Gastroesophageal sphincter (tissue), 4 donors: ENCODE measurements around the gene SRP72. TPM values are rescaled to one million over a fixed set of nuclear protein-coding genes. Genes with fewer than 3 reads are reported as not detected.
"Not testable (repeated sequence)": the region's sequence is repeated elsewhere in the genome, so short reads cannot be mapped to it uniquely, and the experiment has no call there.

ENCODE experiments used
- ATAC-seq: fragments of 150-250 bp; one replicate; pipeline ENCODE4 v1.9.1; 2016; ENCODE audit warnings: mild to moderate bottlenecking, moderate library complexity
- H3K27ac ChIP-seq, 4 donors: fragments of 200-600 bp; sonication (generic) in 3 of 4; 1 replicate in 3 of 4; 2 replicates in 1 of 4; pipeline ENCODE4 v1.5.1; 2016 to 2019
- H3K27me3 ChIP-seq: fragments of 200-600 bp; sonication (generic); one replicate; pipeline ENCODE4 v1.5.1; 2019
- H3K36me3 ChIP-seq, 2 donors: fragments of 200-600 bp; sonication (generic); one replicate each; pipeline ENCODE4 v1.5.1; 2019; ENCODE audit warnings: control low read depth in 1 of 2
- H3K4me1 ChIP-seq, 3 donors: fragments of 200-600 bp; sonication (generic); 1 replicate in 2 of 3; 2 replicates in 1 of 3; pipeline ENCODE4 v1.5.1; 2016 to 2019; ENCODE audit warnings: control low read depth in 2 of 3
- H3K4me3 ChIP-seq, 2 donors: fragments of 200-600 bp; sonication (generic); one replicate each; pipeline ENCODE4 v1.5.1; 2019; ENCODE audit warnings: mild to moderate bottlenecking in 1 of 2, moderate library complexity in 1 of 2
- H3K9me3 ChIP-seq, 3 donors: fragments of 200-600 bp; sonication (generic); one replicate each; pipeline ENCODE4 v1.5.1; 2017 to 2019; ENCODE audit warnings: control low read depth in 2 of 3
- EP300 ChIP-seq: sonication (generic); formaldehyde crosslinking; IDR thresholded peaks from one replicate; pipeline ENCODE4 v1.6.1; 2017; ENCODE audit warnings: antibody characterized with exemption, mild to moderate bottlenecking
- POLR2A ChIP-seq, 2 donors: fragments of 450-650 bp; IDR thresholded peaks; one replicate each; pipeline ENCODE4 v1.6.1; 2017; ENCODE audit warnings: antibody characterized with exemption in 2 of 2, mild to moderate bottlenecking in 2 of 2, moderate library complexity in 1 of 2
- POLR2AphosphoS5 ChIP-seq: sonication (generic); formaldehyde crosslinking; IDR thresholded peaks from one replicate; pipeline ENCODE4 v1.6.1; 2017; ENCODE audit warnings: antibody characterized with exemption
- WGBS, 2 donors: methylation state at CpG; one replicate each; pipeline ENCODE4 v1.1.5; 2018; ENCODE audit warnings: low coverage in 1 of 2; 5-methylcytosine and 5-hydroxymethylcytosine counted together
- total RNA-seq, 4 donors: library from RNA; depleted of rRNA; stranded (reverse); fragments of >200 nt; gene quantifications; one replicate each; pipeline ENCODE4 v1.1.0, GENCODE V29; 2016
- TF ChIP-seq, protein P1 (sequence below), 4 experiments: fragments of 200-600 bp in 2 of 4; fragments of 450-650 bp in 2 of 4; sonication (generic) in 1 of 4; IDR thresholded peaks; one replicate each; pipeline ENCODE4 v1.5.1; 2017 to 2019; ENCODE audit warnings: antibody characterized with exemption in 4 of 4, mild to moderate bottlenecking in 2 of 4, moderate library complexity in 2 of 4

The SRP72 gene
- total RNA-seq, 4 donors from 2014 or later, result 43.6 to 55.6 (median 48.1) TPM

DNA sequence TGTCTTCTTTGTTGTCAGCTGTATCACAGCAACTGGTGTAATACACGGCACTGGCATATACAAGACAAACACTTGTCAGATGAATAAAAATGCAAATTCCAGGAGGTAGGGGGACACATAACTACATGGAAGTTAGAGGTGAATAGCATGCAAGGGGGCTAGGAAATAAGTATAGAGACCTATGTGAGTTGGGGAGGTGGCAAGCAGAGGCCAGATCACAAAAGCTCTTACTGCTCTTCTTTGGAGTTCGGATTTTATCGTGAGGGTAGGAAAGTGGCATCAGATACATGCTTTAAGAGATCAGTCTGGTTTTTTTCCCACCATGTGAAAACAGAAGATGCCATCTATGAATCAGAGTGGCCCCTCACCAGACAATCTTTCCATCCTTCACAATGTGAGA, 2.8 kb upstream of the SRP72 start:
- H3K4me1 ChIP-seq, result peaks cover 0 to 40% (median 11%) of the 10 kb centered on the region in 3 donors
- ATAC-seq, result no peak
- peaks cover 0 to 38% of the 10 kb centered on the region in 2 donors for H3K36me3 ChIP-seq
- TF ChIP-seq, protein P1, sequence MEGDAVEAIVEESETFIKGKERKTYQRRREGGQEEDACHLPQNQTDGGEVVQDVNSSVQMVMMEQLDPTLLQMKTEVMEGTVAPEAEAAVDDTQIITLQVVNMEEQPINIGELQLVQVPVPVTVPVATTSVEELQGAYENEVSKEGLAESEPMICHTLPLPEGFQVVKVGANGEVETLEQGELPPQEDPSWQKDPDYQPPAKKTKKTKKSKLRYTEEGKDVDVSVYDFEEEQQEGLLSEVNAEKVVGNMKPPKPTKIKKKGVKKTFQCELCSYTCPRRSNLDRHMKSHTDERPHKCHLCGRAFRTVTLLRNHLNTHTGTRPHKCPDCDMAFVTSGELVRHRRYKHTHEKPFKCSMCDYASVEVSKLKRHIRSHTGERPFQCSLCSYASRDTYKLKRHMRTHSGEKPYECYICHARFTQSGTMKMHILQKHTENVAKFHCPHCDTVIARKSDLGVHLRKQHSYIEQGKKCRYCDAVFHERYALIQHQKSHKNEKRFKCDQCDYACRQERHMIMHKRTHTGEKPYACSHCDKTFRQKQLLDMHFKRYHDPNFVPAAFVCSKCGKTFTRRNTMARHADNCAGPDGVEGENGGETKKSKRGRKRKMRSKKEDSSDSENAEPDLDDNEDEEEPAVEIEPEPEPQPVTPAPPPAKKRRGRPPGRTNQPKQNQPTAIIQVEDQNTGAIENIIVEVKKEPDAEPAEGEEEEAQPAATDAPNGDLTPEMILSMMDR (IDR thresholded peaks at IDR 0.05), result no peak
- no peak overlapping the region for H3K4me3 ChIP-seq
- H3K27ac ChIP-seq, result no peak overlapping the region
- H3K27me3 ChIP-seq, result no peaks in the 10 kb centered on the region
- no peaks in the 10 kb centered on the region for H3K9me3 ChIP-seq
- 73 to 77% methylated on average over 3 of the region's 3 CpGs for WGBS, 2 donors

DNA sequence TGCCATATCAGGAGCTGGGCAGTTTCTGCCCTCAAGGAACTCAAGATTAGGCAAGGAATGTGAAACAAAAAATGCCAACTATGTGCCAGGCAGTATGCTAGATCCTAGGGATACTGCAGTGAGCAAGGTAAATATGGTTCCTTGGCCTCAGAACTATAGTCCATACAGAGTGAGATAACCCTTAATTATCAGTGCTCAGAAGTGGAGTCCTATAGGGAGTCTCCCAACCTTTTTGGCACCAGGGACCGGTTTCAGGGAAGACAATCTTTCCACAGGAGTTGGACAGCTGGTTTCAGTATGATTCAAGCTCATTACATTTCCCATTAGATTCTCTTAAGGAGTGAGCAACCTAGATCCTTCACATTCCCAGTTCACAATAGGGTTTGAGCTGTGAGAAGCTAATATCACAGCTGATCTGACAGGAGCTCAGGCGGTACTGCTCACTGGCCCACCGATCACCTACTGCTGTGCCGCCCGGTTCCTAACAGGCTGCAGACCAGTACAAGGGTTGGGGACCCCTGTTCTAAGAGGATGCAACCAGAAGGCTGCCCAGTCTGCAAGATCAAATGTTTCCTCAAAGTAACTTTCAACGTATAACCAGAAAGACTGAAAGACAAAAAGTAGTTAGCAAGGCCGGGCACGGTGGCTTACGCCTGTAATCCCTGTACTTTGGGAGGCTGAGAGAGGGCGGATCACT, 1.7 kb upstream of the SRP72 start:
- no peaks in the 10 kb centered on the region for H3K9me3 ChIP-seq
- peak overlapping the region in 1 of 2 donors; percentile 97 for H3K4me3 ChIP-seq
- no peak for TF ChIP-seq POLR2A (IDR thresholded peaks at IDR 0.05)
- no peak for TF ChIP-seq POLR2AphosphoS5
- no peak for TF ChIP-seq EP300
- TF ChIP-seq, protein P1 (IDR thresholded peaks at IDR 0.05), result no peak
- peaks cover 0 to 38% of the 10 kb centered on the region in 2 donors for H3K36me3 ChIP-seq
- H3K27me3 ChIP-seq, result no peaks in the 10 kb centered on the region
- ATAC-seq, result no peak
- H3K4me1 ChIP-seq, result peaks cover 0 to 46% (median 11%) of the 10 kb centered on the region in 3 donors
- WGBS, 2 donors, result 46 to 55% methylated on average over 5 to 6 of the region's 10 CpGs
- no peak overlapping the region for H3K27ac ChIP-seq

DNA sequence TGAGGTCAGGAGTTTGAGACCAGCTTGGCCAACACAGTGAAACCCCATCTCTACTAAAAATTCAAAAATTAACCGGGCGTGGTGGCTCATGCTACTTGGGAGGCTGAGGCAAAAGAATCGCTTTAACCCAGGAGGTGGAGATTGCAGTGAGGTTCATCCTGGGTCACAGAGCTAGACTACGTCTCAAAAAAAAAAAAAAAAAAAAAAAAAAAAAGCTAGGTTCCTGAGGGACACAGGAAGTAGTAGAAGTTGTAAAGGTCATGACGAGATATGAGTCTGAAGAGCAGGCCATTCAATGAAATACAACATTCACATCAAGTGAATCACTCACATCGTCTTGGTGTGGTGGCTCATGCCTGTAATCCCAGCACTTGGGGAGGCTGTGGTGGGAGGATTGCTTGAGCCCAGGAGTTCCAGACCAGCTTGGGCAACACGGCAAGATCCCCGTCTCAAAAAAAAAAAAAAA, 1.1 kb upstream of the SRP72 start:
- not testable (repeated sequence) for H3K27me3 ChIP-seq, H3K9me3 ChIP-seq, ATAC-seq
- 0 to 14% methylated on average over 6 to 7 of the region's 8 CpGs for WGBS, 2 donors
- Histone ChIP-seq H3K27ac (peak overlapping the region in 3 of 4 donors; percentile 85 to 93 (median 91)), H3K4me1 (peaks cover 0 to 46% (median 11%) of the 10 kb centered on the region in 3 donors), H3K36me3 (peaks cover 0 to 38% of the 10 kb centered on the region in 2 donors), H3K4me3 (peak overlapping the region; percentile 95 to 97)
- peak; percentile 53 for TF ChIP-seq POLR2AphosphoS5

DNA sequence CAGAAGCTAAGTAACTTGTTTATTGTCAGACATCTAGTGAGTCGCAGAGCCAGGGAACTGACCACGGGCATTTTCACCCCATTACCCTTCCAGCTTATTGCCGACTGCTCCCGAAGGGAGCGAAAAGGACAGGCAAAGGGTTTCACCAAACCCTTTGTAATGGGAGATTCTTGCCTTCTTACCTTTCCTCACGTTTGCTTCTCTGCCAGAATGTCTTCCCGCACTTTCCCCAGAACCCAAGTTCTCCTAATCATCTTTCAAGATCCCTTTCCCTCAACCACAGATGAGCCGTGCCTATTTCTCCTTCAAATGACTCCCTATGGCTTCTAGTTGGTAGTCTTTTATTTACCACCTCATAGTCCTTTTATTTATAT, 520 bp upstream of the SRP72 start:
- no peak for ATAC-seq
- Histone ChIP-seq H3K4me1 (peaks cover 0 to 46% (median 11%) of the 10 kb centered on the region in 3 donors), H3K27me3 (no peaks in the 10 kb centered on the region), H3K36me3 (peaks cover 0 to 38% of the 10 kb centered on the region in 2 donors), H3K9me3 (no peaks in the 10 kb centered on the region), H3K4me3 (peak overlapping the region; percentile 95 to 97), H3K27ac (peak overlapping the region; percentile 85 to 93 (median 89))
- TF ChIP-seq POLR2AphosphoS5 (no peak), POLR2A (IDR thresholded peaks at IDR 0.05) (no peak), EP300 (no peak)
- TF ChIP-seq, protein P1 (IDR thresholded peaks at IDR 0.05), result no peak
- WGBS, 2 donors, result 0 to 4% methylated on average over 8 of the region's 8 CpGs

DNA sequence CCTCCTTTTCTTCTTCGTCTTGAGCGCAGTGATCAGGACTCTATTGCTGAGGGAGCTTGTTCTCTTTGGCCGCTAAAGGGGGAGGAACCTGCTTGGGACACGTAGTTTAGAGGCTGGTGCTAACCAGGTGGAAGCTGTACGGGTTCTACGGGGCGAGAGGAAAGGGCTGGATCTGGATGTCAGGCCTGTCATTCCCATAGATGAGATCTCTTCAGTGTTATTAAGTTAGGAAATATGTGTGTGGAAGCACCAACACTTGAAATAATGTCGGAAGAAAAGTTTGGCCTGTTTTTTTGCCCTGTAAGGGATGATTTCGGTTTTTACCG, 643 bp downstream of the SRP72 start:
- Histone ChIP-seq H3K9me3 (no peaks in the 10 kb centered on the region), H3K36me3 (peaks cover 0 to 38% of the 10 kb centered on the region in 2 donors), H3K4me1 (peaks cover 0 to 46% (median 11%) of the 10 kb centered on the region in 3 donors), H3K27me3 (no peaks in the 10 kb centered on the region), H3K4me3 (peak overlapping the region; percentile 95 to 97), H3K27ac (peak overlapping the region; percentile 85 to 93 (median 89))
- 0% methylated on average over 3 to 9 of the region's 10 CpGs for WGBS, 2 donors
- TF ChIP-seq, protein P1 (IDR thresholded peaks at IDR 0.05), result no peak
- TF ChIP-seq POLR2AphosphoS5 (no peak), EP300 (no peak), POLR2A (IDR thresholded peaks at IDR 0.05) (no peak)
- ATAC-seq, result peak; percentile 36
